Vagina (tissue), 2 donors: Measurements from ENCODE around the gene ANKRD7.

Source experiments
- POLR2A ChIP-seq, 2 donors: fragments of 450-650 bp; IDR thresholded peaks; one replicate each; pipeline ENCODE4 v1.6.1; 2017; ENCODE audit warnings: antibody characterized with exemption in 2 of 2, mild to moderate bottlenecking in 2 of 2, moderate library complexity in 2 of 2
- TF ChIP-seq, protein P1 (sequence below), 3 experiments: fragments of 450-650 bp in 2 of 3; fragments of 200-600 bp in 1 of 3; sonication (generic) in 1 of 3; IDR thresholded peaks; one replicate each; pipeline ENCODE4 v1.5.1; 2017 to 2019; ENCODE audit warnings: antibody characterized with exemption in 3 of 3, mild to moderate bottlenecking in 2 of 3, moderate library complexity in 2 of 3

DNA sequence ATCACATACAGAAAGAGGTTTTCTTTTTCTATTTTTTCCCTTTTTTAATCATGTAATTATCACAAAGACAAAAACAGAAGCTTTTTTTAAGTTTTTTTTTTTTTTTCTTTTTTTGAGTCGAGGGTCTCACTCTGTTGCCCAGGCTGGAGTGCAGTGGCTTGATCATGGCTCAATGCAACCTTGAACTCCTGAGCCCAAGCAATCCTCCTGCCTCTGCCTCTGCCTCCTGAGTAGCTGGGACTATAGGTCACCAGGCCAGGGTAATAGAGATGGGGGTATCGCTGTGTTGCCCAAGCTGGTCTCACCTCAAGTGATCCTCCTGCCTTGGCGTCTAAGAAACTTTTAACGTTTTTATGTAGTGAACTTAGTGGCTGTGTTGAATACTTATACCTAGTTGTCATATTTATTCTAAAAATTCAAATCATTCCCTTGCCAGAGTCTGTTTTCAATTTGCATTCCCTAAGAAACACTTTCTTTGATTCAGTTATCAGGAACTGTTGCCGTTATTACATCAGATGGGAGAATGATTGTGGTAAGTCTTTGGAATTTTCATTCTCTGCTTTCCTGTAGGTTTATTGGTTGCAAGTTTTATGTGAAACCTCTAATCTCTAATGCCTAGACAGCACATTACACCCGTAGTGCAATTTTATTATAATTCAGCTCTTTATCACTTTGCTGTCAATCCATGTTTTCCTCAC, 39.2 kb upstream of the ANKRD7 start:
- TF ChIP-seq, protein P1, sequence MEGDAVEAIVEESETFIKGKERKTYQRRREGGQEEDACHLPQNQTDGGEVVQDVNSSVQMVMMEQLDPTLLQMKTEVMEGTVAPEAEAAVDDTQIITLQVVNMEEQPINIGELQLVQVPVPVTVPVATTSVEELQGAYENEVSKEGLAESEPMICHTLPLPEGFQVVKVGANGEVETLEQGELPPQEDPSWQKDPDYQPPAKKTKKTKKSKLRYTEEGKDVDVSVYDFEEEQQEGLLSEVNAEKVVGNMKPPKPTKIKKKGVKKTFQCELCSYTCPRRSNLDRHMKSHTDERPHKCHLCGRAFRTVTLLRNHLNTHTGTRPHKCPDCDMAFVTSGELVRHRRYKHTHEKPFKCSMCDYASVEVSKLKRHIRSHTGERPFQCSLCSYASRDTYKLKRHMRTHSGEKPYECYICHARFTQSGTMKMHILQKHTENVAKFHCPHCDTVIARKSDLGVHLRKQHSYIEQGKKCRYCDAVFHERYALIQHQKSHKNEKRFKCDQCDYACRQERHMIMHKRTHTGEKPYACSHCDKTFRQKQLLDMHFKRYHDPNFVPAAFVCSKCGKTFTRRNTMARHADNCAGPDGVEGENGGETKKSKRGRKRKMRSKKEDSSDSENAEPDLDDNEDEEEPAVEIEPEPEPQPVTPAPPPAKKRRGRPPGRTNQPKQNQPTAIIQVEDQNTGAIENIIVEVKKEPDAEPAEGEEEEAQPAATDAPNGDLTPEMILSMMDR (IDR thresholded peaks at IDR 0.05): no peak
- TF ChIP-seq POLR2A (IDR thresholded peaks at IDR 0.05): no peak
